OCI-LY7 (cell line): Measurements from ENCODE around the gene SSBP4.

ENCODE experiments used
- EZH2phosphoT487 ChIP-seq: fragments of 200-600 bp; sonication (generic); IDR thresholded peaks from 2 replicates; pipeline ENCODE4 v1.6.1; 2018; ENCODE audit warnings: low read depth, borderline replicate concordance, mild to moderate bottlenecking, mixed run types, antibody characterized with exemption, low read length, moderate library complexity, mixed read lengths
- TF ChIP-seq, protein P1 (sequence below): fragments of 200-600 bp; sonication (generic); conservative IDR thresholded peaks from 2 replicates; pipeline ENCODE4 v1.5.1; 2014; ENCODE audit warnings: mild to moderate bottlenecking, antibody characterized with exemption, low read length, moderate library complexity, mixed read lengths

DNA sequence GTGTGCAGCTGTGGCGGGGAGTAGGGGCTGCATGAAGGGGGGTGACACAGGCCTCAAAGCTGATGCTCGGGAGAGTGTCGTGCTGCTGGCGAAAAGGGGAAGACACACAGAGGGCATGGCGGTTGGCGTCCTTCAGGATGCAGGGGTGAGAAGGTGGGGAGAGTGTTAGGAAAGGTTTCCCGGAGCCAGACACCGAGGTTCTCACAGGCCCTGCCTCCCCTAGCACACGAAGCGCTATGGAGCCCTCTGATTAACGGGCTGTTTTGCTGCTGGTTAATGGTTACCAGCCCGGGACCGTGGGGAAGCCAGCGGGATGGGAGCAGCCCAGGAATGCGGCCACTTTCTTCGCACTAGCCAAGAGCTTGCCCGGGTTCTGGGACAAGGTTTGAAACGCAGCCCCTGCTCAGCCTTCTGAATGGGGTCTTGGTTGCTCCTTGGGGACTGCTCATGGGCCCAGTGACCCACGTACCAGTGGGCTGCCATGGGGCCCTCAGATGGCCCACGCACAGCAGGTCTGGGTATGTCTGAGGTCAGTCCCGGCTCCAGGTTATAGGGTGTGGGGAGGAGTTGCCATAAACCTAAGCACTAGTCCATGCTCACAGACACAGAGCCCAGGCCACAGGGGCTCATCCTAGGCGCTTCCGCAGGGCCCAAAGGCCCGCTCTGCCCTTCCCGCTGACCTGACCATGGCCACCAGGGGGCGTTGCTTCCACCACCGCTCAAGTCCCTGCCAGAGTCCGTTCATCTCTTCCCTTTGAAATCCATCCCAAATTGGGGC is 50.1 kb downstream of the SSBP4 start:
- TF ChIP-seq, protein P1, sequence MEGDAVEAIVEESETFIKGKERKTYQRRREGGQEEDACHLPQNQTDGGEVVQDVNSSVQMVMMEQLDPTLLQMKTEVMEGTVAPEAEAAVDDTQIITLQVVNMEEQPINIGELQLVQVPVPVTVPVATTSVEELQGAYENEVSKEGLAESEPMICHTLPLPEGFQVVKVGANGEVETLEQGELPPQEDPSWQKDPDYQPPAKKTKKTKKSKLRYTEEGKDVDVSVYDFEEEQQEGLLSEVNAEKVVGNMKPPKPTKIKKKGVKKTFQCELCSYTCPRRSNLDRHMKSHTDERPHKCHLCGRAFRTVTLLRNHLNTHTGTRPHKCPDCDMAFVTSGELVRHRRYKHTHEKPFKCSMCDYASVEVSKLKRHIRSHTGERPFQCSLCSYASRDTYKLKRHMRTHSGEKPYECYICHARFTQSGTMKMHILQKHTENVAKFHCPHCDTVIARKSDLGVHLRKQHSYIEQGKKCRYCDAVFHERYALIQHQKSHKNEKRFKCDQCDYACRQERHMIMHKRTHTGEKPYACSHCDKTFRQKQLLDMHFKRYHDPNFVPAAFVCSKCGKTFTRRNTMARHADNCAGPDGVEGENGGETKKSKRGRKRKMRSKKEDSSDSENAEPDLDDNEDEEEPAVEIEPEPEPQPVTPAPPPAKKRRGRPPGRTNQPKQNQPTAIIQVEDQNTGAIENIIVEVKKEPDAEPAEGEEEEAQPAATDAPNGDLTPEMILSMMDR: peak; percentile 81
- no peak for TF ChIP-seq EZH2phosphoT487
